IMR-90 (cell line): ENCODE data around the gene PLD1. TPM values are rescaled to one million over a fixed set of nuclear protein-coding genes. Genes with fewer than 3 reads are reported as not detected.

Experiments
- ATAC-seq: fragments of 200-7000 bp; cut with Tn5 transposase; 2 replicates; pipeline ENCODE4 v1.9.1; 2020; ENCODE audit warnings: low read depth, mild to moderate bottlenecking, moderate library complexity
- BruUV-seq: library from RNA; stranded (reverse); fragments of 400-500 nt; replicated peaks from 2 replicates; lab custom pipeline; 2021; lab: Mats Ljungman, UMichigan
- CTCF ChIA-PET: fragments of 300-600 bp; formaldehyde crosslinking; extraction: SDS; loops from one replicate; lab custom pipeline; 2021; ENCODE audit warnings: antibody characterized with exemption; lab: Yijun Ruan, JAX
- POLR2A ChIA-PET: fragments of 300-600 bp; sonication (Branson Sonifier 250); formaldehyde crosslinking; loops from one replicate; lab custom pipeline; 2022; ENCODE audit warnings: antibody characterized with exemption; ENCODE audit not compliant: unreplicated experiment; lab: Charles Lee
- DNase-seq: peaks from one replicate; pipeline ENCODE4 v3.0.0; 2013
- H2AFZ ChIP-seq: replicated peaks from 2 replicates; pipeline ENCODE3; 2013; ENCODE audit warnings: low read length, mild to moderate bottlenecking; ENCODE audit not compliant: poor library complexity
- H2AK5ac ChIP-seq: 2 replicates; pipeline ENCODE4 v1.6.1; 2013; ENCODE audit warnings: low read depth, low read length, inconsistent platforms
- H2AK9ac ChIP-seq: replicated peaks from 2 replicates; pipeline ENCODE3; 2013; ENCODE audit warnings: mild to moderate bottlenecking, low read depth, low read length, moderate library complexity; ENCODE audit not compliant: poor library complexity
- H2BK120ac ChIP-seq: 2 replicates; pipeline ENCODE4 v1.6.1; 2013; ENCODE audit warnings: low read depth, low read length, inconsistent platforms
- H2BK15ac ChIP-seq: 3 replicates; pipeline ENCODE4 v1.6.1; 2013; ENCODE audit warnings: low read depth, low read length, inconsistent platforms
- H2BK20ac ChIP-seq: 2 replicates; pipeline ENCODE4 v1.6.1; 2013; ENCODE audit warnings: low read depth, mild to moderate bottlenecking, inconsistent platforms, low read length, moderate library complexity
- H2BK5ac ChIP-seq: 2 replicates; pipeline ENCODE4 v1.6.1; 2013; ENCODE audit warnings: mild to moderate bottlenecking, low read depth, low read length, inconsistent platforms; ENCODE audit not compliant: poor library complexity, severe bottlenecking
- H3K14ac ChIP-seq: replicated peaks from 2 replicates; pipeline ENCODE4 v1.6.1; 2013; ENCODE audit warnings: low read depth, low read length, inconsistent platforms
- H3K18ac ChIP-seq: 2 replicates; pipeline ENCODE4 v1.6.1; 2013; ENCODE audit warnings: low read depth, low read length, control low read depth
- H3K23ac ChIP-seq: 2 replicates; pipeline ENCODE4 v1.6.1; 2013; ENCODE audit warnings: low read depth, low read length, inconsistent platforms
- H3K27ac ChIP-seq: 2 replicates; pipeline ENCODE4 v1.5.1; 2013; ENCODE audit warnings: mild to moderate bottlenecking, control low read depth, low read length; ENCODE audit not compliant: insufficient read depth
- H3K27me3 ChIP-seq: 2 replicates; pipeline ENCODE4 v1.6.1; 2013; ENCODE audit warnings: low read length; ENCODE audit not compliant: control insufficient read depth, insufficient read depth
- H3K36me3 ChIP-seq: 2 replicates; pipeline ENCODE4 v1.6.1; 2013; ENCODE audit warnings: low read length, mixed read lengths; ENCODE audit not compliant: control insufficient read depth, insufficient read depth
- H3K4ac ChIP-seq: 2 replicates; pipeline ENCODE4 v1.6.1; 2013; ENCODE audit warnings: low read depth, low read length, inconsistent platforms
- H3K4me1 ChIP-seq: 2 replicates; pipeline ENCODE4 v1.6.1; 2013; ENCODE audit warnings: low read length, mixed read lengths; ENCODE audit not compliant: control insufficient read depth, insufficient read depth
- H3K4me2 ChIP-seq: 2 replicates; pipeline ENCODE4 v1.6.1; 2013; ENCODE audit warnings: low read depth, mild to moderate bottlenecking, control low read depth, low read length, moderate library complexity
- H3K4me3 ChIP-seq: 2 replicates; pipeline ENCODE4 v1.5.1; 2013; ENCODE audit warnings: low read depth, mild to moderate bottlenecking, control low read depth, low read length, moderate library complexity; ENCODE audit not compliant: insufficient read depth
- H3K56ac ChIP-seq: 2 replicates; pipeline ENCODE4 v1.6.1; 2013; ENCODE audit warnings: low read length, inconsistent platforms; ENCODE audit not compliant: insufficient read depth; ENCODE audit errors: extremely low read depth
- H3K79me1 ChIP-seq, 2 experiments: 2 replicates each; pipeline ENCODE4 v1.6.1; 2013; ENCODE audit warnings: low read length in 2 of 2, inconsistent platforms in 1 of 2, low read depth in 1 of 2
- H3K9ac ChIP-seq: 2 replicates; pipeline ENCODE4 v1.6.1; 2013; ENCODE audit warnings: low read depth, low read length, control low read depth
- H3K9me1 ChIP-seq: 2 replicates; pipeline ENCODE4 v1.6.1; 2013; ENCODE audit warnings: low read length, inconsistent platforms; ENCODE audit not compliant: insufficient read depth
- H3K9me3 ChIP-seq: 2 replicates; pipeline ENCODE4 v1.6.1; 2013; ENCODE audit warnings: low read length; ENCODE audit not compliant: control insufficient read depth, insufficient read depth
- H4K20me1 ChIP-seq: 2 replicates; pipeline ENCODE4 v1.6.1; 2013; ENCODE audit warnings: low read length, inconsistent platforms; ENCODE audit not compliant: insufficient read depth
- H4K5ac ChIP-seq: 2 replicates; pipeline ENCODE4 v1.6.1; 2013; ENCODE audit warnings: mild to moderate bottlenecking, low read depth, low read length, control low read depth
- H4K8ac ChIP-seq, 2 experiments: 2 replicates each; pipeline ENCODE4 v1.6.1; 2013; ENCODE audit warnings: low read depth in 2 of 2, low read length in 2 of 2, control low read depth in 1 of 2, inconsistent platforms in 1 of 2
- H4K91ac ChIP-seq: 2 replicates; pipeline ENCODE4 v1.6.1; 2013; ENCODE audit warnings: low read depth, low read length, inconsistent platforms; ENCODE audit not compliant: insufficient read depth
- BHLHE40 ChIP-seq: fragments of 150-350 bp; IDR thresholded peaks from 2 replicates; pipeline ENCODE4 v1.6.1; 2016; ENCODE audit warnings: mild to moderate bottlenecking, low read depth, low read length
- CTCF ChIP-seq: conservative IDR thresholded peaks from 2 replicates; pipeline ENCODE4 v1.5.1; 2012; ENCODE audit warnings: mild to moderate bottlenecking, low read depth, low read length, improper control_type of control experiment
- MAFK ChIP-seq: IDR thresholded peaks from 2 replicates; pipeline ENCODE4 v1.6.1; 2012; ENCODE audit warnings: low read depth, low read length, improper control_type of control experiment
- RAD21 ChIP-seq: IDR thresholded peaks from 2 replicates; pipeline ENCODE4 v1.6.1; 2012; ENCODE audit warnings: low read length, improper control_type of control experiment
- WGBS, 2 experiments: methylation state at CpG; one replicate each; pipeline versions ENCODE4 v1.1.5 to v1.1.7; 2013; ENCODE audit warnings: missing lambda C conversion rate in 2 of 2; ENCODE audit not compliant: insufficient read length in 1 of 2; ENCODE audit errors: extremely low coverage in 2 of 2; 5-methylcytosine and 5-hydroxymethylcytosine counted together
- dilution Hi-C: fragments of 300-500 bp; cut with HindIII; formaldehyde crosslinking; loops from one replicate; pipeline ENCODE4 v1.14.3; 2018; ENCODE audit warnings: low sequenced_read_pairs; ENCODE audit not compliant: unreplicated experiment
- in situ Hi-C: fragments of 300-500 bp; cut with MboI; formaldehyde crosslinking; loops from 3 replicates; pipeline ENCODE4 v1.14.3; 2019; ENCODE audit warnings: low sequenced_read_pairs, inconsistent platforms, mixed read lengths
- intact Hi-C: fragments of 100-400 bp; cut with micrococcal nuclease; formaldehyde crosslinking; loops from 2 replicates; pipeline ENCODE4 v1.10.0; 2022
- polyA plus RNA-seq, 3 experiments: library from polyadenylated mRNA; depleted of rRNA; stranded (reverse); fragments of >200 nt; gene quantifications; 2 replicates each; pipeline ENCODE4 v1.2.3, GENCODE V29; 2012; ENCODE audit warnings: low replicate concordance in 1 of 3
- total RNA-seq: library from RNA; depleted of rRNA; stranded (reverse); fragments of >200 nt; gene quantifications from 2 replicates; pipeline ENCODE4 v1.2.3, GENCODE V29; 2012

The PLD1 gene
- total and polyA plus RNA-seq, 2 of the 4 experiments (the other 2 are of a cell fraction): 3.3 to 9.7 TPM

- Histone ChIP-seq H3K14ac (peak overlapping the region; percentile 39; the same call in 1 of the 2 replicates), H3K4me1 (peaks cover 5% of the 10 kb centered on the region), H2BK5ac (peak overlapping the region; percentile 83), H3K79me1 (no peaks in the 10 kb centered on the region), H3K9me3 (no peaks in the 10 kb centered on the region), H3K4me3 (no peak overlapping the region), H3K36me3 (no peaks in the 10 kb centered on the region), H4K5ac (peak overlapping the region; percentile 73), H2BK15ac (peak overlapping the region; percentile 66; the same call in 1 of the 3 replicates), H3K9ac (no peak overlapping the region), H3K4me2 (peak overlapping the region; percentile 4; the same call in 1 of the 2 replicates), H3K27ac (peak overlapping the region; percentile 67), H3K23ac (peak overlapping the region; percentile 91), H2AK9ac (peak overlapping the region; percentile 56), H3K56ac (peak overlapping the region; percentile 78; the same call in 1 of the 2 replicates), H3K18ac (peak overlapping the region; percentile 81), H4K20me1 (no peaks in the 10 kb centered on the region), H3K4ac (peak overlapping the region; percentile 77), H2BK20ac (peak overlapping the region; percentile 70), H2AK5ac (peak overlapping the region; percentile 43; the same call in 1 of the 2 replicates), H4K8ac (peak overlapping the region in 1 of 2 experiments; percentile 81; a peak in 2 of 4 replicates), H3K27me3 (no peaks in the 10 kb centered on the region), H2BK120ac (peak overlapping the region; percentile 69), H4K91ac (peak overlapping the region; percentile 83), H3K9me1 (no peaks in the 10 kb centered on the region), H2AFZ (peak overlapping the region; percentile 89)
- WGBS, 2 experiments: no CpG with 5 or more reads among the region's 2 CpGs
- ChIA-PET CTCF (interaction anchor here (0.9 to 2.2 kb wide), 5 partner anchors 17 to 667 kb away, joined by 3 to 11 read pairs (median 3); no protein-coding TSS in a partner anchor), POLR2A (no interaction called here)
- in situ Hi-C loops: loop anchor here (10.0 to 25.0 kb wide), 2 partner anchors 697 to 834 kb away; no protein-coding TSS in a partner anchor
- DNase-seq: peak; percentile 56
- peak; percentile 91 for ATAC-seq
- TF ChIP-seq CTCF: peak; percentile 32
- TF ChIP-seq RAD21: no peak
- TF ChIP-seq MAFK: no peak
- TF ChIP-seq BHLHE40: peak; percentile 79; the same call in 1 of the 2 replicates
- dilution Hi-C loops: no loop called here
- intact Hi-C loops: no loop called here
- BruUV-seq: no TSS peak
Measured at GRCh38 chr3:171640520-171641412, 169.5 kb downstream of the PLD1 start.
